GM12878 (cell line): ENCODE results near the gene ODC1. TPM values are rescaled to one million over a fixed set of nuclear protein-coding genes. Genes with fewer than 3 reads are reported as not detected.

Experiments used
- ATAC-seq: fragments of 200-7000 bp; cut with Tn5 transposase; 3 replicates; pipeline ENCODE4 v1.9.1; 2020; ENCODE audit warnings: mild to moderate bottlenecking, moderate library complexity
- BruUV-seq: library from RNA; stranded (reverse); fragments of 400-500 nt; replicated peaks from 2 replicates; lab custom pipeline; 2021; lab: Mats Ljungman, UMichigan
- CTCF ChIA-PET: fragments of 300-600 bp; sonication (Branson Sonifier 250); formaldehyde crosslinking; extraction: SDS; loops from one replicate; lab custom pipeline; 2021; ENCODE audit warnings: inconsistent platforms; lab: Yijun Ruan, JAX
- POLR2A ChIA-PET: fragments of 350-600 bp; formaldehyde crosslinking; extraction: SDS; loops from one replicate; lab custom pipeline; 2021; ENCODE audit warnings: inconsistent platforms; lab: Charles Lee
- RAD21 ChIA-PET: fragments of 300-600 bp; sonication (Branson Sonifier 250); formaldehyde crosslinking; loops from one replicate; lab custom pipeline; 2023; ENCODE audit warnings: antibody characterized with exemption; ENCODE audit not compliant: unreplicated experiment; lab: Charles Lee
- SMC1A ChIA-PET: fragments of 300-600 bp; sonication (Branson Sonifier 250); formaldehyde crosslinking; loops from one replicate; lab custom pipeline; 2023; ENCODE audit not compliant: unreplicated experiment, uncharacterized antibody; lab: Charles Lee
- DNase-seq: peaks from one replicate; pipeline ENCODE4 v3.0.0-alpha.2; 2011; ENCODE audit warnings: low read depth, low spot score
- FAIRE-seq: peaks from 3 replicates; lab custom pipeline; 2011; peaks lifted over from hg19 to GRCh38; lab: Jason Lieb, UNC
- H2AFZ ChIP-seq: 2 replicates; pipeline ENCODE4 v1.6.0; 2011; ENCODE audit warnings: low read depth, low read length, control low read depth; ENCODE audit not compliant: control insufficient read depth
- H3K27ac ChIP-seq: 2 replicates; pipeline ENCODE4 v1.5.1; 2011; ENCODE audit warnings: control low read depth; ENCODE audit not compliant: control insufficient read depth, insufficient read depth
- H3K27me3 ChIP-seq, 2 experiments: replicated peaks in 1 of 2; 2 replicates each; pipeline versions ENCODE4 v1.6.0 to v1.6.1; 2011; ENCODE audit warnings: low read length in 1 of 2; ENCODE audit not compliant: control insufficient read depth in 2 of 2, insufficient read depth in 2 of 2
- H3K36me3 ChIP-seq, 2 experiments: 2 replicates each; pipeline ENCODE4 v1.5.1; 2011; ENCODE audit warnings: low read length in 1 of 2; ENCODE audit not compliant: control insufficient read depth in 2 of 2, insufficient read depth in 2 of 2
- H3K4me1 ChIP-seq: 2 replicates; pipeline ENCODE4 v1.6.1; 2011; ENCODE audit warnings: mild to moderate bottlenecking, low read length, moderate library complexity, mixed read lengths; ENCODE audit not compliant: control insufficient read depth, insufficient read depth
- H3K4me2 ChIP-seq: 2 replicates; pipeline ENCODE4 v1.6.0; 2011; ENCODE audit warnings: control low read depth; ENCODE audit not compliant: control insufficient read depth, insufficient read depth
- H3K4me3 ChIP-seq: fragments of 200-600 bp; sonication (generic); 2 replicates; pipeline ENCODE4 v1.5.1; 2016
- H3K79me2 ChIP-seq: 2 replicates; pipeline ENCODE4 v1.6.0; 2011; ENCODE audit warnings: low read length; ENCODE audit not compliant: control insufficient read depth, insufficient read depth
- H3K9ac ChIP-seq: 2 replicates; pipeline ENCODE4 v1.8.0; 2011; ENCODE audit warnings: low read length, control low read depth, mixed read lengths; ENCODE audit not compliant: control insufficient read depth, insufficient read depth
- H3K9me3 ChIP-seq: replicated peaks from 3 replicates; pipeline ENCODE4 v1.5.1; 2011; ENCODE audit warnings: mild to moderate bottlenecking, low read length; ENCODE audit not compliant: control insufficient read depth, insufficient read depth
- H4K20me1 ChIP-seq: 2 replicates; pipeline ENCODE4 v1.6.0; 2011; ENCODE audit not compliant: control insufficient read depth, insufficient read depth
- BRCA1 ChIP-seq: IDR thresholded peaks from 2 replicates; pipeline ENCODE4 v1.6.1; 2011; ENCODE audit warnings: low read depth, low read length, improper control_type of control experiment
- ESRRA ChIP-seq: IDR thresholded peaks from 2 replicates; pipeline ENCODE4 v1.6.1; 2012; ENCODE audit warnings: mild to moderate bottlenecking, low read length, improper control_type of control experiment
- EZH2 ChIP-seq: IDR thresholded peaks from 2 replicates; pipeline ENCODE4 v1.6.1; 2012; ENCODE audit warnings: low read depth, mild to moderate bottlenecking, control low read depth, inconsistent platforms, low read length, borderline replicate concordance; ENCODE audit not compliant: control insufficient read depth
- HDAC2 ChIP-seq: fragments of 200-600 bp; sonication (generic); IDR thresholded peaks from 2 replicates; pipeline ENCODE4 v1.6.1; 2017
- KAT2A ChIP-seq: conservative IDR thresholded peaks from 2 replicates; pipeline ENCODE4 v1.6.1; 2011; ENCODE audit warnings: low read depth, low read length; ENCODE audit not compliant: control insufficient read depth
- KLF5 ChIP-seq: fragments of 450-650 bp; IDR thresholded peaks from 2 replicates; pipeline ENCODE4 v1.6.1; 2014; ENCODE audit warnings: mild to moderate bottlenecking; ENCODE audit not compliant: partially characterized antibody
- MXI1 ChIP-seq: fragments of 150-350 bp; IDR thresholded peaks from 2 replicates; pipeline ENCODE4 v1.6.1; 2011; ENCODE audit warnings: low read depth, mild to moderate bottlenecking, inconsistent platforms, low read length, improper control_type of control experiment
- NFIC ChIP-seq: IDR thresholded peaks from 2 replicates; pipeline ENCODE4 v1.6.1; 2012; ENCODE audit warnings: low read depth, mild to moderate bottlenecking, inconsistent platforms, low read length, moderate library complexity
- NR2F1 ChIP-seq: fragments of 450-650 bp; conservative IDR thresholded peaks from 2 replicates; pipeline ENCODE4 v1.6.1; 2017; ENCODE audit warnings: mild to moderate bottlenecking
- NRF1 ChIP-seq: conservative IDR thresholded peaks from 2 replicates; pipeline ENCODE4 v1.6.1; 2011; ENCODE audit warnings: mild to moderate bottlenecking, low read depth, low read length, improper control_type of control experiment
- PBX3 ChIP-seq: IDR thresholded peaks from 2 replicates; pipeline ENCODE4 v1.6.1; 2011; ENCODE audit warnings: mild to moderate bottlenecking, low read depth, low read length, moderate library complexity; ENCODE audit not compliant: insufficient replicate concordance
- POLR2AphosphoS2 ChIP-seq: IDR thresholded peaks from 2 replicates; pipeline ENCODE4 v1.6.1; 2011; ENCODE audit warnings: low read depth, mild to moderate bottlenecking, low read length, improper control_type of control experiment, moderate library complexity
- RFX5 ChIP-seq: IDR thresholded peaks from 2 replicates; pipeline ENCODE4 v1.6.1; 2011; ENCODE audit warnings: low read depth, low read length, improper control_type of control experiment
- SPI1 ChIP-seq: IDR thresholded peaks from 2 replicates; pipeline ENCODE4 v1.6.1; 2011; ENCODE audit warnings: low read depth, mild to moderate bottlenecking, low read length, moderate library complexity, borderline replicate concordance; ENCODE audit not compliant: insufficient read depth
- SUPT20H ChIP-seq: IDR thresholded peaks from 2 replicates; pipeline ENCODE4 v1.6.1; 2011; ENCODE audit warnings: low read depth, mild to moderate bottlenecking, low read length, moderate library complexity, borderline replicate concordance; ENCODE audit not compliant: control insufficient read depth
- TCF12 ChIP-seq: IDR thresholded peaks from 2 replicates; pipeline ENCODE4 v1.6.1; 2011; ENCODE audit warnings: low read depth, mild to moderate bottlenecking, low read length
- ZBTB33 ChIP-seq: fragments of 450-650 bp; IDR thresholded peaks from 2 replicates; pipeline ENCODE4 v1.6.1; 2017; ENCODE audit warnings: mild to moderate bottlenecking
- WGBS: methylation state at CpG from one replicate; pipeline ENCODE4 v1.1.6; 2016; ENCODE audit warnings: low lambda C conversion rate; ENCODE audit not compliant: insufficient replicate concordance, insufficient coverage; ENCODE audit errors: missing lambda C conversion rate; 5-methylcytosine and 5-hydroxymethylcytosine counted together
- in situ Hi-C: fragments of 300-500 bp; cut with MboI; formaldehyde crosslinking; loops from 9 replicates; pipeline ENCODE4 v1.14.3; 2018; ENCODE audit warnings: mixed read lengths
- intact Hi-C: fragments of 100-400 bp; cut with micrococcal nuclease; formaldehyde crosslinking; loops from one replicate; pipeline ENCODE4 v1.14.2; 2022; ENCODE audit not compliant: unreplicated experiment
- polyA plus RNA-seq, 11 experiments: library from polyadenylated mRNA; depleted of rRNA in 4 of 11; unstranded in 6 of 11; stranded (reverse) in 5 of 11; fragments of >200 nt; fragmentation: Nextera tagmentation in 4 of 11; fragmentation: Illumina TruSeq in 1 of 11; extraction: Ambion mirVana in 4 of 11; extraction: Trizol in 1 of 11; gene quantifications; 1 replicate in 1 of 11; 2 replicates in 10 of 11; pipeline versions ENCODE4 v1.2.1 to v1.2.3, GENCODE V29; 2011 to 2016; ENCODE audit warnings: inconsistent platforms in 2 of 11, missing spikeins in 2 of 11, low read depth in 1 of 11
- total RNA-seq, 4 experiments: library from RNA; depleted of rRNA in 3 of 4; stranded (reverse); fragments of >200 nt in 3 of 4; fragmentation: Illumina TruSeq in 1 of 4; extraction: Trizol in 1 of 4; gene quantifications; 2 replicates each; pipeline versions ENCODE4 v1.2.1 to v1.2.3, GENCODE V29; 2013 to 2021
- TF ChIP-seq, protein P1 (sequence below): fragments of 450-650 bp; IDR thresholded peaks from 2 replicates; pipeline ENCODE4 v1.6.1; 2017; ENCODE audit warnings: borderline replicate concordance

ODC1 gene
- total and polyA plus RNA-seq, 10 of the 15 experiments (the other 5 are each of a cell fraction or from before 2014, with no cell fraction given): 68.5 to 441 (median 340) TPM

GRCh38 chr2:10395893-10396292, 52.2 kb downstream of the ODC1 start (continued):
- TF ChIP-seq, protein P1, sequence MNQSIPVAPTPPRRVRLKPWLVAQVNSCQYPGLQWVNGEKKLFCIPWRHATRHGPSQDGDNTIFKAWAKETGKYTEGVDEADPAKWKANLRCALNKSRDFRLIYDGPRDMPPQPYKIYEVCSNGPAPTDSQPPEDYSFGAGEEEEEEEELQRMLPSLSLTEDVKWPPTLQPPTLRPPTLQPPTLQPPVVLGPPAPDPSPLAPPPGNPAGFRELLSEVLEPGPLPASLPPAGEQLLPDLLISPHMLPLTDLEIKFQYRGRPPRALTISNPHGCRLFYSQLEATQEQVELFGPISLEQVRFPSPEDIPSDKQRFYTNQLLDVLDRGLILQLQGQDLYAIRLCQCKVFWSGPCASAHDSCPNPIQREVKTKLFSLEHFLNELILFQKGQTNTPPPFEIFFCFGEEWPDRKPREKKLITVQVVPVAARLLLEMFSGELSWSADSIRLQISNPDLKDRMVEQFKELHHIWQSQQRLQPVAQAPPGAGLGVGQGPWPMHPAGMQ: no peak
- TF ChIP-seq ZBTB33: no peak

DNA sequence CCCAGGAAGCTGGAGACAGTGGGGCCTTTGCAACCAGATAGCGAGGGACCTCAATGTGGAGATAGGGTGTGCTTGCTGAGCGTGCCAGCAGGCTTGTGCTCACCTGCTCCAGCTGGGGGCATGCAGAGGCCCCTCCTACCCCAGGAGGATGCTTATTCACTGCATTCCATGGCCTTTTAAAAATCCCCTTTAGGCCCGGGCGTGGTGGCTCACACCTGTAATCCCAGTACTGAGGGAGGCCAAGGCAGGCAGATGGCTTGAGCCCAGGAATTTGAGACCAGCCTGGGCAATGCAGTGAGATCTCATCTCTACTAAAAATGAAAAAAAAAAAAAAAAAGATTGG, 54.5 kb downstream of the ODC1 start:
- no peaks in the 10 kb centered on the region; the same call in 1 of the 2 replicates for H4K20me1 ChIP-seq
- H3K36me3 ChIP-seq: no peaks in the 10 kb centered on the region
- no peak for FAIRE-seq
- H3K27ac ChIP-seq: no peak overlapping the region
- SMC1A ChIA-PET: interaction anchor here (0.9 to 3.1 kb wide), 2 partner anchors 14 to 93 kb away, joined by 3 to 12 read pairs; no protein-coding TSS in a partner anchor
- ATAC-seq: no peak
- intact Hi-C loops (no loop called here), in situ Hi-C loops (no loop called here)
- no TSS peak for BruUV-seq
- no peak overlapping the region for H2AFZ ChIP-seq
- H3K79me2 ChIP-seq: no peaks in the 10 kb centered on the region
- RAD21 ChIA-PET: no interaction called here
- DNase-seq: no peak
- POLR2A ChIA-PET: interaction anchor here (0.6 kb wide), 1 partner anchor 303 kb away, joined by 3 read pairs; no protein-coding TSS in a partner anchor
- H3K9ac ChIP-seq: no peak overlapping the region
- WGBS: 62% methylated on average over 4 of the region's 4 CpGs
- no peak overlapping the region for H3K4me3 ChIP-seq
- no peaks in the 10 kb centered on the region for H3K4me1 ChIP-seq
- CTCF ChIA-PET: interaction anchor here (0.6 to 1.4 kb wide), 3 partner anchors 87 to 321 kb away, joined by 3 to 5 read pairs (median 3); no protein-coding TSS in a partner anchor
- H3K9me3 ChIP-seq: no peaks in the 10 kb centered on the region
- H3K27me3 ChIP-seq: no peaks in the 10 kb centered on the region
- H3K4me2 ChIP-seq: no peak overlapping the region
- TF ChIP-seq NFIC: no peak
- no peak for TF ChIP-seq MXI1
- TF ChIP-seq NRF1: no peak
- TF ChIP-seq RFX5: no peak
- no peak for TF ChIP-seq TCF12
- no peak for TF ChIP-seq POLR2AphosphoS2
- no peak for TF ChIP-seq EZH2
- no peak for TF ChIP-seq SPI1
- no peak for TF ChIP-seq PBX3
- TF ChIP-seq KAT2A: no peak
- no peak for TF ChIP-seq HDAC2
- no peak for TF ChIP-seq ESRRA
- TF ChIP-seq BRCA1: no peak
- TF ChIP-seq NR2F1: no peak
- no peak for TF ChIP-seq SUPT20H
- TF ChIP-seq KLF5: no peak
